NB4 (cell line): ENCODE measurements around the gene SNTG2.

Experiments
- DNase-seq: peaks from one replicate; pipeline ENCODE4 v3.0.0; 2010; ENCODE audit warnings: low read depth
- H3K4me3 ChIP-seq: one replicate; pipeline ENCODE4 v1.5.1; 2011; ENCODE audit warnings: mild to moderate bottlenecking, low read depth, low read length, moderate library complexity
- MYC ChIP-seq: IDR thresholded peaks from 2 replicates; pipeline ENCODE4 v1.6.1; 2011; ENCODE audit warnings: low read depth, low read length
- POLR2A ChIP-seq: IDR thresholded peaks from 2 replicates; pipeline ENCODE4 v1.6.1; 2011; ENCODE audit warnings: mild to moderate bottlenecking; ENCODE audit not compliant: insufficient read length; ENCODE audit errors: extremely low read depth
- TF ChIP-seq, protein P1 (sequence below): IDR thresholded peaks from one replicate; pipeline ENCODE4 v1.5.1; 2012; ENCODE audit warnings: low read depth, low read length
- TF ChIP-seq, protein P2 (sequence below): IDR thresholded peaks from 2 replicates; pipeline ENCODE4 v1.6.1; 2011; ENCODE audit warnings: low read depth, low read length

Gene SNTG2

DNA sequence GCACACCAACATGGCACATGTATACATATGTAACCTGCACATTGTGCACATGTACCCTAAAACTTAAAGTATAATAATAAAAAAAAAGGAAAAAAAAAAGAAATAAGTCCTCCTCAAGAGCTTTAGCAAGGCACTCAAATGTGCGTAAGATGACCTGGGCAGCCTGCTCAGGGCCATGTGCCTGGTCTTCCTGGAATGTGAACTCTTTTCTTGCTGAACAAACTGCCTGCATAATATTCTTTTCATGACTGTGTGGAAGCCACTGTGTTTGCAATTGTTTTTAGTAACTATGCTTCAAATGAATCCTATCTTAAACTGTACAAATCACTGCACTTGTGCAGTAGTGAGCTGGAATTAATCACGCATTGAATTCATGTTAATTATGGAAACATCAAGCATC, 294.5 kb downstream of the SNTG2 start:
- TF ChIP-seq MYC (no peak), POLR2A (no peak)
- TF ChIP-seq, protein P1, sequence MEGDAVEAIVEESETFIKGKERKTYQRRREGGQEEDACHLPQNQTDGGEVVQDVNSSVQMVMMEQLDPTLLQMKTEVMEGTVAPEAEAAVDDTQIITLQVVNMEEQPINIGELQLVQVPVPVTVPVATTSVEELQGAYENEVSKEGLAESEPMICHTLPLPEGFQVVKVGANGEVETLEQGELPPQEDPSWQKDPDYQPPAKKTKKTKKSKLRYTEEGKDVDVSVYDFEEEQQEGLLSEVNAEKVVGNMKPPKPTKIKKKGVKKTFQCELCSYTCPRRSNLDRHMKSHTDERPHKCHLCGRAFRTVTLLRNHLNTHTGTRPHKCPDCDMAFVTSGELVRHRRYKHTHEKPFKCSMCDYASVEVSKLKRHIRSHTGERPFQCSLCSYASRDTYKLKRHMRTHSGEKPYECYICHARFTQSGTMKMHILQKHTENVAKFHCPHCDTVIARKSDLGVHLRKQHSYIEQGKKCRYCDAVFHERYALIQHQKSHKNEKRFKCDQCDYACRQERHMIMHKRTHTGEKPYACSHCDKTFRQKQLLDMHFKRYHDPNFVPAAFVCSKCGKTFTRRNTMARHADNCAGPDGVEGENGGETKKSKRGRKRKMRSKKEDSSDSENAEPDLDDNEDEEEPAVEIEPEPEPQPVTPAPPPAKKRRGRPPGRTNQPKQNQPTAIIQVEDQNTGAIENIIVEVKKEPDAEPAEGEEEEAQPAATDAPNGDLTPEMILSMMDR, result no peak
- TF ChIP-seq, protein P2, sequence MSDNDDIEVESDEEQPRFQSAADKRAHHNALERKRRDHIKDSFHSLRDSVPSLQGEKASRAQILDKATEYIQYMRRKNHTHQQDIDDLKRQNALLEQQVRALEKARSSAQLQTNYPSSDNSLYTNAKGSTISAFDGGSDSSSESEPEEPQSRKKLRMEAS, result no peak
- no peak overlapping the region for H3K4me3 ChIP-seq
- no peak for DNase-seq

DNA sequence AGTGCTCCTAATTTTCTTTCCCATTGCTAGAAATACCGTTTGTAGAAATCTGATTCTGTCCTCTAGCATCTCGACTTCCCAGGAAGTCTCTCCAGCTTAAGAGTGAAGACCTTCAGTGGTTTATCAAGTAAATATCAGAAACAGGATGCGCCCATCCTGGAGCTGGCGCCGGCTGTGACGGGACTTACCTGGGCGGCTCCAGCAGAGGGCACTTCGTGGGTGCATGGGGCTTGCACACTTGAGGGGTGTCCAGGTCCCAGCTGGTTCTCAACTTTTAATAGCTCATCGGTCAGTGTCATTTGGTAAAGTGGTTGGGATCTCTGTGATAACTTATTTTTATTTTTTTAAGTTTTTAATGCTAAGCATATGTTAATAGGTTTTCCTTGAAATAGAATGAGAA, 295.6 kb downstream of the SNTG2 start:
- TF ChIP-seq MYC (no peak), POLR2A (no peak)
- TF ChIP-seq, protein P2, result no peak
- TF ChIP-seq, protein P1, result no peak
- DNase-seq, result no peak
- no peak overlapping the region for H3K4me3 ChIP-seq

DNA sequence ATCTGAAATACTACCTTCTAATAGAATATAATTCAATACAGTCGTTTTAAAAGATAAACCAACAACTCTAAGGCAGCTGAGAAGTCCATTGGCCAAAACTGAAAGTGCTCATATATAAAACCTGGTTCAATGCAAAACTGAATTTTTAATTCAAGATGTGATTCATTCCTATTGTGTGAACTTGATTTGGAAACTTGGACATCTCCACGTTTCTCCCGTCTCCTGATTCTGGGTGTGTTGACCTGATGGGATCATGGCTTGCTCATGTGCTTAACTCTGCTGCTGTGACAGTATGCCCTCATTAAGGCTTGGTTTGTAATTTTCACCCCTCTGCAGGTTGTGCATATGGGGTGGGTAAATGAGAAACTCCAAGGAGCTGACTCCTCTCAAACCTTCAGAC, 296.3 kb downstream of the SNTG2 start:
- H3K4me3 ChIP-seq, result no peak overlapping the region
- DNase-seq, result no peak
- TF ChIP-seq, protein P1, result no peak
- TF ChIP-seq POLR2A, result no peak
- no peak for TF ChIP-seq MYC
- TF ChIP-seq, protein P2, result no peak

DNA sequence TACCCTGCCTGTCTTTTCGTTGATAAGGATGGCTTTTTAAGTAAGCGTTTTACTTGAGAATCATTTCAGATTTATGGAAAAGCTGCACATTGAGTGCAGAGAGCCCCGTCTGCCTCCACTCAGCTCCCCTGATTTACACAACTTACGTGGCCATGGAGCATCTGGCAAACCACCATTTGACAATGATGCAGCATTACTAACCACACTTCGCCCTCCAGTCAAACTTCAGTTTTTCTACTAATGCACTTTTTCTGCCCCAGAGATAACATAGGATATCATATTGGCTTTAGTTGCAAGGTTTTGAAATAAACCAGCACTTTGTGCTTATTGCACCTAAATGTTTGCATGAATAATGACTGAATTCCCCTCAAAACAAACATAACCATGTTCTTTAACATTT, 297.5 kb downstream of the SNTG2 start:
- DNase-seq, result no peak
- no peak overlapping the region for H3K4me3 ChIP-seq
- TF ChIP-seq, protein P1, result no peak
- TF ChIP-seq, protein P2, result no peak
- TF ChIP-seq POLR2A, result no peak
- no peak for TF ChIP-seq MYC

DNA sequence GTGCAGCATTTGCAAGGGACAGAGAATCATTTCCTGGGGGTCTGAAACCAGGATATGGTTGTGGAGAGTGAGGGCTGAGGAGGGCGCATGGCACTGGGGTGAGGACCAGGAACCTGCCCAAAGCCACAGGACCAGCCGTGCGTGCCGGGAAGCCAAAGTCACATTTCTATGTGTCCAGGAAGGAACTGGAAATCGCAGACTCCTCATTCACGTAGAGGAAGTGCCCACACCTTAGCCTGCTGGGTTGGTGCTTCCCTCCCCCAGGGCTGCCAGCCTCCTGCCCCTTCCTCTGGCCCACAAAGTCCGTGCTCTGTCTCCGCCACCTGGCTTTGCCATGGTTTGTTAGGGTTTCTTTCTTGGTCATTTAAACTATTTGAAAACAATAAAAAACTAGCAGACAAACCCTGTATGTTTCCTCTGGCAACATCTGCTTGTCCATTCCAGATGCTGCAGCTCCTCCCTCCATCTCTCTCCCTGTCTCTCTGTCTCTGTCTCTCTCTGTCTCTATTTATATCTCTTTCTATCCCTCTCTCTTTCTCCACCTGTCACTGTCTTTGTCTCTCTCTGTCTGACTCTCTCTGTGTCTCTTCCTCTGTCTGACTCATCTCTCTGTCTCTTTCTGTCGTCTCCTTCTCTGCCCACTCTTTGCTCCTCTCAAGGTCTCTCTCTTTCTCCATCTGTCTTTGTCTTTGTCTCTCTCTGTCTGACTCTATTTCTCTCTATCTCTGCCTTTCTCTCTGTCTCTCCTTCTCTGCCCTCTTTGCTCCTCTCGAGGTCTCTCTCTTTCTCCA, 299.4 kb downstream of the SNTG2 start:
- no peak for DNase-seq
- H3K4me3 ChIP-seq, result no peak overlapping the region
- TF ChIP-seq MYC, result no peak
- TF ChIP-seq, protein P2, result no peak
- no peak for TF ChIP-seq POLR2A
- TF ChIP-seq, protein P1, result no peak

DNA sequence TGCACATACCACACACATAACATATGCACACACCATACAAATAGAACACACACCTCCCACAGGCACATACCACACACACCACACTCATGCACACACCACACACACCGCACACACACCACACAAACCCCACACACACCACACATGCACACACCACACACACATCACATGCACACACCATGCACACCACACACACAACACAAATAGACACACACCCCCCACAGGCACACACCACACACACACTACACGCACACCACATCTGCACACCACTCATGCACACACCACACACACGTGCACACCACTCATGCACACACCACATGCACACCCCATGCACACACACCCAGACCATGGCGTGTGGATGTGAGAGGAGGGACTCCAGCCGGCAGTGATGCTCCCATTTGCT, 300.9 kb downstream of the SNTG2 start:
- no peak overlapping the region for H3K4me3 ChIP-seq
- no peak for DNase-seq
- TF ChIP-seq MYC (no peak), POLR2A (no peak)
- TF ChIP-seq, protein P2, result no peak
- TF ChIP-seq, protein P1, result no peak
